Lung (tissue), 12 donors: ENCODE results near the gene DPP3. TPM values are rescaled to one million over a fixed set of nuclear protein-coding genes. Genes with fewer than 3 reads are reported as not detected.

ENCODE experiments used
- ATAC-seq: fragments of 200-7000 bp; cut with Tn5 transposase; one replicate; pipeline ENCODE4 v1.9.1; 2020; ENCODE audit warnings: moderate number of reproducible peaks; ENCODE audit not compliant: insufficient read depth, low FRiP score
- DNase-seq, 3 donors: peaks; one replicate each; pipeline ENCODE4 v3.0.0-alpha.2; 2013 to 2017
- H3K27ac ChIP-seq, 2 donors: one replicate each; pipeline ENCODE4 v1.5.1; 2013; ENCODE audit warnings: mild to moderate bottlenecking in 2 of 2, moderate library complexity in 2 of 2, control low read depth in 1 of 2, inconsistent platforms in 1 of 2, low read depth in 1 of 2, low read length in 1 of 2
- H3K27me3 ChIP-seq, 3 donors: one replicate each; pipeline ENCODE4 v1.5.1; 2013; ENCODE audit warnings: low read length in 2 of 3; ENCODE audit not compliant: control insufficient read depth in 3 of 3, insufficient read depth in 3 of 3
- H3K36me3 ChIP-seq, 4 donors: one replicate each; pipeline ENCODE4 v1.5.1; 2013; ENCODE audit warnings: low read length in 4 of 4, mild to moderate bottlenecking in 1 of 4, moderate library complexity in 1 of 4; ENCODE audit not compliant: control insufficient read depth in 4 of 4, insufficient read depth in 4 of 4
- H3K4me1 ChIP-seq, 5 donors: one replicate each; pipeline ENCODE4 v1.5.1; 2013; ENCODE audit warnings: low read length in 5 of 5, mild to moderate bottlenecking in 2 of 5, moderate library complexity in 1 of 5; ENCODE audit not compliant: control insufficient read depth in 5 of 5, insufficient read depth in 5 of 5
- H3K4me3 ChIP-seq: one replicate; pipeline ENCODE4 v1.5.1; 2013; ENCODE audit warnings: mild to moderate bottlenecking, control low read depth, moderate library complexity
- H3K9ac ChIP-seq, 2 donors: one replicate each; pipeline ENCODE4 v1.5.1; 2013; ENCODE audit warnings: low read length in 2 of 2, control low read depth in 1 of 2; ENCODE audit not compliant: insufficient read depth in 1 of 2
- H3K9me3 ChIP-seq, 4 donors: one replicate each; pipeline ENCODE4 v1.5.1; 2013; ENCODE audit warnings: low read length in 3 of 4, mild to moderate bottlenecking in 1 of 4, moderate library complexity in 1 of 4; ENCODE audit not compliant: control insufficient read depth in 4 of 4, insufficient read depth in 3 of 4
- CTCF ChIP-seq: IDR thresholded peaks from 2 replicates; pipeline ENCODE4 v1.5.1; 2012; ENCODE audit warnings: mild to moderate bottlenecking; ENCODE audit errors: control extremely low read depth, extremely low read depth
- WGBS, 2 donors: extraction: QIAGEN DNeasy Blood & Tissue Kit; methylation state at CpG; one replicate each; pipeline ENCODE4 v1.1.7; 2013; 5-methylcytosine and 5-hydroxymethylcytosine counted together
- polyA plus RNA-seq, 2 donors: library from polyadenylated mRNA; stranded (reverse); fragments of 200-250 nt; gene quantifications; one replicate each; pipeline ENCODE4 v1.2.1, GENCODE V29; 2013
- total RNA-seq, 2 donors: library from RNA; depleted of rRNA in 1 of 2; stranded (reverse); fragments of >200 nt in 1 of 2; gene quantifications; one replicate each; pipeline ENCODE4 v1.2.1, GENCODE V29; 2014 to 2021
- donor health status: control.
- donor health status: control.
- donor health status: Bipolar disorder and iron deficiency.
- donor health status: healthy.
- donor health status: DM: yes; HTN: yes; CAD: no.

Gene DPP3
- total and polyA plus RNA-seq, 4 donors, result 25.4 to 76.3 (median 44.7) TPM

DNA sequence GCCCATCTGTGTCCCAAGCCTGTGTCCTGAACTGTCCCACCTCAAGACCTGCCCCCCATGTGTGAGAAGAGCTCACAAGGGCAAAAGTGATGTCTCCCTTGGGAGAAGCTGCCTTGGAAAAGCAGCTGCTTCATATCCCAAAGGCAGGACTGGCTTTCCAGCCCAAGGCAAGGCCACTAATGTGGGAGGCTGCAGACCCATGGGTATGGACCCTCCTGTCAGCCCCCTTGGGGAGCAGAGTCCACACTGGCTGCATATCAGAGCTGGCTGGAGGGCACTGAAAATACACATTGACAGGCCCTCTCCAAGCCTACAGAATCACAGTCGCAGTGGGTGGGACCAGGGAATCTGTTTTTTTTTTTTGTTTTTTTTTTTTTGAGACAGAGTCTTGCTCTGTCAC lies 10.8 kb upstream of the DPP3 start:
- H3K9ac ChIP-seq, result no peak overlapping the region
- no peak overlapping the region for H3K4me3 ChIP-seq
- no peaks in the 10 kb centered on the region for H3K27me3 ChIP-seq
- no peak overlapping the region for H3K27ac ChIP-seq
- TF ChIP-seq CTCF, result no peak
- H3K36me3 ChIP-seq, result peaks cover 0 to 13% (median 10%) of the 10 kb centered on the region in 4 donors
- ATAC-seq, result no peak
- H3K4me1 ChIP-seq, result peaks cover 0 to 11% (median 6%) of the 10 kb centered on the region in 5 donors
- H3K9me3 ChIP-seq, result no peaks in the 10 kb centered on the region
- no peak for DNase-seq
- WGBS, 2 donors, result 78 to 100% methylated on average over 1 of the region's 1 CpG

- no peak overlapping the region for H3K27ac ChIP-seq
- ATAC-seq (no peak), DNase-seq (no peak)
These were observed 10.2 kb upstream of the DPP3 start for GRCh38 chr11:66470015-66470414.

GRCh38 chr11:66471142-66471541 lies 9.1 kb upstream of the DPP3 start:
- no peaks in the 10 kb centered on the region for H3K9me3 ChIP-seq
- no peak for DNase-seq
- ATAC-seq, result no peak
- 96 to 97% methylated on average over 16 of the region's 16 CpGs for WGBS, 2 donors
- H3K9ac ChIP-seq, result no peak overlapping the region
- H3K4me3 ChIP-seq, result no peak overlapping the region
- no peak overlapping the region for H3K27ac ChIP-seq
- TF ChIP-seq CTCF, result no peak
- H3K27me3 ChIP-seq, result no peaks in the 10 kb centered on the region
- H3K4me1 ChIP-seq, result peaks cover 0 to 11% (median 4%) of the 10 kb centered on the region in 5 donors
- peaks cover 0 to 18% (median 11%) of the 10 kb centered on the region in 4 donors for H3K36me3 ChIP-seq

More at GRCh38 chr11:66470015-66470414, 10.2 kb upstream of the DPP3 start:
- H3K27me3 ChIP-seq, result no peaks in the 10 kb centered on the region
- H3K4me1 ChIP-seq, result peaks cover 0 to 11% (median 6%) of the 10 kb centered on the region in 5 donors
- H3K9me3 ChIP-seq, result no peaks in the 10 kb centered on the region
- H3K9ac ChIP-seq, result no peak overlapping the region
- WGBS, 2 donors, result 86 to 87% methylated on average over 3 of the region's 3 CpGs
- H3K36me3 ChIP-seq, result peaks cover 0 to 13% (median 11%) of the 10 kb centered on the region in 4 donors
- no peak for TF ChIP-seq CTCF
- H3K4me3 ChIP-seq, result no peak overlapping the region

GRCh38 chr11:66472054-66472453 lies 8.2 kb upstream of the DPP3 start:
- Histone ChIP-seq H3K4me1 (peaks cover 0 to 11% (median 4%) of the 10 kb centered on the region in 5 donors), H3K27ac (no peak overlapping the region), H3K27me3 (no peaks in the 10 kb centered on the region), H3K4me3 (no peak overlapping the region), H3K9ac (no peak overlapping the region), H3K9me3 (no peaks in the 10 kb centered on the region), H3K36me3 (peaks cover 0 to 18% (median 11%) of the 10 kb centered on the region in 4 donors)
- TF ChIP-seq CTCF, result no peak
- WGBS, 2 donors, result 93 to 96% methylated on average over 9 of the region's 9 CpGs
- ATAC-seq (no peak), DNase-seq (no peak)
